Measurements from ENCODE around the gene KRT76.
"Not testable (repeated sequence)": the region's sequence is repeated elsewhere in the genome, so short reads cannot be mapped to it uniquely, and the experiment has no call there.

Gene KRT76

DNA sequence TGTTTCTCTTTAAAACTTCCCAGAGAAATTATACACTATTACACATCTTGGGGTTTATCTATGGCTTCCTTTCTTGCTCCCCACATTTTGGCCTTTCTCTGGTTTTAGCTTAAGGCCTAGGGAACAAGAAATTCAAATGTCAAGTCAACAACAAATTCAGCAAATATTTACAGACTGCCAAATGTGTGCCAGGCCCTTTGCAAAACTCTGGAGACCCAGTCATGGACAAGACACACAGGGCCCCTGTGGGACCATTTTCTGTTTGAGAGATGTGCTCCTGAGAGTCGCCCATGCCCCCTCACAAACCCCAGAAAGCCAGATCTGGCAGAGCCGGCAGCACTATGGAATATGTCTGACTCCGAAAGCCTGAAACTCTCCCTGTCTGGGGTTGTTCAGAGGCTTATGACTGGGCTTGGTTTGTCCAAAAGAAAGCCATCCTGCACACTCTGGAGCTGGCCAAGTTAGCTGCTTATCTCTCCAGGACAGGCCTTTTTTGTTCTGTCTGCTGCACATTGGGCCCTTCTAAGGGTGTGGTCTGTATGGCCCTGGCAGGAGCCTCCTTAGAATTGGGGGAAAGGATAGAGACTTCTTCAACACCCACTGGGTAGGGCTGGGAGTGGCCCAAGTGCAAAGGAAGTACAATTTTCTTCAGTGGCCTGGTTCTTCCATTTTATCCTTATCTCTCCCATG, 19.8 kb upstream of the KRT76 start:
- DNase-seq = no peak

DNA sequence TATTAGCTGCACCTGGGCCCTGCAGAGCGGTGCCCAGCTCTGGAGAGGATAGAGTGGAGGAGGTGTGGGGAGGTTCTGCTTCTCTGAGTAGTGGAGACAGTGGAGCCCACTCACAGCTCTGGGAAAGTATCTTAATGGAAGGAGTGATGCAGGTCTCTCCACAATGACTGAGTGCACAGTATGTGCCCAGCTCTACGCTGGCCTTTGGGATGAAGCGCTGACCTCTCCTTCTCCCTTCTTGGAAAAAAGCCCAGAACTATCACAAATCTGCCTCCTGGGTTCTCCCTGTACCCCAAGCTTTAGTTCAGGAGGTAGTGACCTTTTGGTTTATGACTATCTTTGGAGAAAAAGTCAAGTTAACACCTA, 19.3 kb upstream of the KRT76 start:
- no peak for DNase-seq

- DNase-seq = no peak
Measured at GRCh38 chr12:52795694-52796428, 18.7 kb upstream of the KRT76 start, which contains the start of gene KRT3. KRT3 (minus strand) TSS chr12:52796117; CDS start chr12:52796042, 75 bp downstream.

DNA sequence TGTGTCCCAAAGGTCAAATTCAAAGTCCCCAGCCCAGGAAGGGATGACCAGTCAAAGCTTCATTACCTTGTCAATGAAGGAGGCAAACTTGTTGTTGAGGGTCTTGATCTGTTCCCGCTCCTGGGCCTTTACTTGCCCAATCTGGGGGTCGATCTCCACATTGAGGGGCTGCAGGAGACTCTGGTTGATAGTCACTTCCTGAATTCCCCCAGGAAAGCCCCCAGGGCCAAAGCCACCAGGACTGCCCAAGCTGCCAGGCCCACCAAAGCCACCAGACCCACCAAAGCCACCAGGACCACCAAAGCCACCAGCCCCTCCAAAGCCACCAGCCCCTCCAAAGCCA, 18.2 kb upstream of the KRT76 start:
- not testable (repeated sequence) for DNase-seq

GRCh38 chr12:52794479-52795331, 17.6 kb upstream of the KRT76 start:
- DNase-seq = no peak

DNA sequence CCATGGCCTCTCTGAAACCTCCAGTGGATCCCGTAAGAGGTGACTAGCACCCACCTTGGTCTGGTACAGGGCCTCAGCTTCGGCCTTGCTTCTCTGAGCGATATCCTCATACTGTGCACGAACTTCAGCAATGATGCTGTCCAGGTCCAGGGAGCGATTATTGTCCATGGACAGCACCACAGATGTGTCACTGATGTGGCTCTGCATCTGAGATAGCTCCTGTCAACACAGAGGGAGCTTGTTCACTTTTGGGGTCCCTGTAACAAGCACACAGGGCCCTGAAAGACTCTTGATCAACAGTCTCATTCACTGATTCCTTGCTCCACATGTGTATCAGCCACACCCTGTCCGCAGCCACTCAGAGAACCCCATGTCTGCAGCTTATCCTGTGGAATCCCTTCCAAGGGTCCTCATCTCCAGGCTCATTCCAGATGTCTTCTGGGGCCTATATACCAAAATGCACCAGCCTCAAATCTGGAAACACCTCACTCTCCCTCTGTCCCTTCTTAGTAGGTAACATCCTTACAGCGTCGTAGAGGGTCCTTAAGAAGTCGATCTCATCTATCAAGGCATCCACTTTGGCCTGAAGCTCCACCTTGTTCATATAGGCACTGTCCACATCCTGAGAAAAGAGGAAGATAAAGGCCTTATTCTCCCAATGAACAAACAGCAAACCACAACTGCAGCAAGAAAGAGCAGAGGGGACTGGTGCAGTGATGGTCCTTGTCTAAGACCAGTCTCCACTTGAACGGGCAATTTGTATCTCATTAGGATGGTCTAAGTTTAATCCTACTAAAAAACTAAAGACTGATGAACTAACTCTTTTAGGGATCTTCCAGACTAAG, 15.3 kb upstream of the KRT76 start:
- DNase-seq = no peak

GRCh38 chr12:52791271-52792184, 14.4 kb upstream of the KRT76 start:
- DNase-seq = no peak

DNA sequence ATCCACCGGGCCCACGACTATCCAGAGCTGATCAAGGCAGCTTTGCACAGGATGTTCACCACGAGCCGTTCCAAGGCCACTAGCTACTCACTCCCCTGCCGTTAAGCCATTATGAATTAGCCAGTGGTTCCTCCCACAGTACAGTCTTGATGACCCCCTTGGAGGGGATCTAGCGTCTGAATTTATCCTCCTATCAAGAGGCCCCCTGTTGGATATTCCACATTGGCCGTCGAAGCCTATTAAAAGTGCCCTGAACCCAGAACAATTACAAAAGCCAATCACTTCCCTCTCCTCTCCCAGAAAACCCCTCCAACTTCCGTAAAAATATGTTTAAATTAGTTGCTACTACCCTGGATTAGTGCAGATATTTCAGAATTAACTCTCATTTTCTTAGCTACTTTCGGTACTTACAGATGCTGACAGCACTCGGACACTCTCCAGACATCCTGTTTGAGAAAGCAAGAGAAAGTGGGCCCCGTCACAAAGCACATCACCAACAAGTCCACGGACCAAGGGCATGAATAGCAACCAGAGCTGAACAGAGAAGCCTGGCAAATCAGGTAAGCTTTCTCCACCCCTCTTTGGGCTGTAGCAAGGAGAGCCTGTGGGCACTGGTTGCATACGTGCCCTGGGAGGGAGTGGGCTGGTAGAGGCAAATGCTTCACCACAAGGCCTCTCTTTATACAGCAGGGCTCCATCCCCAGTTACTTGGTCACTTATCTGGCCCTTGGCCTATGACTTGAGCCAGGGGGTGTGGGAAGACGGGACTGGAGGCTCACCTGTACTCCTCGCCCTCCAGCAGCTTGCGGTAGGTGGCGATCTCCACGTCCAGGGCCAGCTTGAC, 13.5 kb upstream of the KRT76 start:
- no peak for DNase-seq

DNA sequence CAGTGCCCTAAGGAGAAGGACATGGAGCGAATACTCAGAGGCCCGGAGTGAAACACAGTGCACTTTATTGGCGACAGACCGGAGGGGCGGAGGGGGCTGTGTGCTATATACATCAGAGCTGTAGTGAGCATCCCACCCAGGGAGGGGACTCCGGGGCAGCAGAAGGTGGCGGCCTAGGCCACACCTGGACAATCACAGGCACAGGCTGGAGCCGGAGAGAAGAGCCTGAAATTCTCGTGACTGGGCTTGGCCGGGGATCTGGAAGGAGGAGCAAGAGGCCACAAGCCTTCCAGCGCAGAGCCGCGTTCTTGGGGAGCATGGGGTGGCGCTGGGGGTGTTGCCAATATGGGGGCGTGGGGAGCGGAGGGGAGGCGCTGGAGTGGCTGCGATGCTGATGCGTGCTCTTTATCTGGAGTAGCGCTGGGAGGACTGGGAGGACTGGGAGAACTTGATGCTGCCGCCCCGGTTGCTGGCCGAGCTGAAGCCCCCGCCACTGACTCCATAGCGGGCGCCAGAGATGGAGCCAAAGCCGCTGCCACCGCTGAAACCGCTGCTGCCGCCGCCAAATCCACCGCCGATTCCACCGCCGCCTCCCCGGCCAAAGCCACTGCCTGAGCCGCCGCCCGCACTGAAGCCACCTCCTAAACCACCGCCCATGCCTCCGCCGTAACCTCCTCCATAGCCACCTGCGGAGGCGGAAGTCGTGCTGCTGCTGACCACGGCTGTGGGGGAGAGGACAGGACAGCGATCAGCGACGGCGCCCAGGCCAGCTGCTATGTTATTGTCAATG, 12.7 kb upstream of the KRT76 start:
- DNase-seq = no peak

- DNase-seq = no peak
Measured at GRCh38 chr12:52788876-52789636, 11.9 kb upstream of the KRT76 start.

DNA sequence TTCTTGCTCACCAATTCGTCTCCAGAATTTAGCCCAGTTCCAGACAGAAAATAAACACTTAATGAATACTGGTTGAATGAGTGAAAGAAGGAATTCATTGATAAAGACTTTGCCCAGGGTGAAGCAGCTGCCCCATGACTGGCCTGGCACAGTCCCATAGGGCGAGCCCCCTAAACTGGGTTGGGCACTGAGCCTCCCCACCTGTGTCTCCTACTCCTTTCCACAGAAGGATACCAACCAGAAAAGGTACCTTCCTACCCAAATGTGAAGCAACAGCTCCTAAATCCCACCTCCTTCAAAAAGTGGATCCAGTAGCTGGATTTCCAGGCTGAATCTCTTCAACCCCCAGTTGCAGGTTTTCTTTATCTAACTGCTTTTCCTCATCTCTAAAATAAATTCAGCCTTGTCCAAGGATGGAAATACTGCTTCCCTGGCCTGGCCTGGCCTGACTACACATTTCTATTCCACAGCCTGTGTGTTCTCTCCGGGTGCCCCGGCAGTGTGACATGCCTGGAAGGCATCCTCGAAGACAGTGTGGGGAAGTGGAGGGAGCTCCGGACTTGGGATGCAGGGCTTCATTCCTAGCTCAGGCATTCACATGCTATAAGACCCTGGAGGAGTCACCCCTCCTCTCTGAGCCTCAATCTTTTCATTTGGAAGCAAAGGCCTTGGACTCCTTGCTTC, 11.2 kb upstream of the KRT76 start:
- no peak for DNase-seq

GRCh38 chr12:52787324-52788191, 10.4 kb upstream of the KRT76 start:
- no peak for DNase-seq

- DNase-seq = no peak
Measured at GRCh38 chr12:52784909-52785308, 7.8 kb upstream of the KRT76 start.

DNA sequence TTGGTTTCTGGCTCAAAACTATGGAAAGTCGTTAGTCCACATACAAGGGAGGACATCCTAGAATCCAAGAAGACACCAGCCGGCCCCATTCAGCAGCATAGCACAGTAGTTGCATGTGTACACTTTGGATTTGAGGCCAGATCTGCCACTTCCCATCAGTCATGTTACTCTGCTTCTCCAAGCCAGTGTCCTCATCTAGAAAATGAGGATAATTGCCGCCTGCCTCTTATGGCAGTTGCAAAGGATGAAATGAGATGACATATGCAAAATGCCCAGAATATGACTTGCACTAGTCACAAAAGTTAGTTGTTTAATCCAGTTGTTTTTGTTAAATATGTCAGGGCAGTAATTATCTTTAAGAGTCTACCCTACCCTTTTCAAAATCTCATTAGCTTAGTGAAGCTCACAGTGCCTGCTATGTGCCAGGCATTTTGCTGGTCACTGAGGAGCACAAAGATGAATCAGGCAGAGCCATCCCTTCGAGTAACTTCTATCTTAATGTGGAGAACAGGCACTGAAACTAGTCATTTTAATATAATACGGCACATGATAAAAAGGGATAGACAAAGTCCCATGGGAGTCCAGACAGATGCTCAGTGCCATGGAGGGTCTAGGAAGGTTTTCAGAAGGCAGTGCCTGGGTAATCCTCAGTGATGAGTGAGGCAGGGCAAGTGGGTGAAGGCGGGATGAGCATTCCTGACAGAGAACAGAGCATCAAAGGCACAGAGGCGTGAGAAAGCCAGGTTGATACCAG, 6.6 kb upstream of the KRT76 start:
- DNase-seq = no peak

DNA sequence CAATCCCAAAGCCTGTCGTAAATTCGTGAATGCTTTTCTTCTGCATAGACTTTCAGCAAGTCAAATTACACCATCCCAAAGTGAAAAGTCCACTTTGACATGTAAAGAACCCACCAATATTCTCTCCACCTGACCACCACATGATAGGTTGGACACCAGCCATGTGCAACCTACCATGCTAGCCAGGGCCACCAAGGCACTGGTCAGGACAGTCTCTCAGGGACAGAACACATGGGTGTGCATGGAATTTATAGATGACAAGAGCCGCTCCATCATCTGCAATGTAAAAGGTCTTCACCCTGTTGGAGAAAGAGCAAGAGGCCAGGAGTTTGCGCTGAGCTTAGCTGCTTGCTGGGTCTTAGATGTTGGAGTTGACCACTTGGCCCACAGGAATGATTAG, 5.4 kb upstream of the KRT76 start:
- no peak for DNase-seq

- DNase-seq = no peak
Measured at GRCh38 chr12:52781399-52782082, 4.4 kb upstream of the KRT76 start.
